Heart right ventricle (tissue), 16 donors: ENCODE measurements around the gene TMPRSS4. TPM values are rescaled to one million over a fixed set of nuclear protein-coding genes. Genes with fewer than 3 reads are reported as not detected.

Experiments used
- ATAC-seq, 8 donors: fragments of 200-7000 bp; cut with Tn5 transposase; one replicate each; pipeline ENCODE4 v1.9.1; 2020; ENCODE audit warnings: mild to moderate bottlenecking in 8 of 8, moderate library complexity in 8 of 8, moderate number of reproducible peaks in 1 of 8
- DNase-seq, 2 donors: peaks; one replicate each; pipeline ENCODE4 v3.0.0-alpha.2; 2020
- H3K27ac ChIP-seq, 10 donors: fragments of 200-600 bp; sonication (generic) in 2 of 10; one replicate each; pipeline versions ENCODE4 v1.5.0 to v1.8.0; 2020 to 2022; ENCODE audit warnings: mild to moderate bottlenecking in 3 of 10
- H3K27me3 ChIP-seq, 7 donors: fragments of 200-600 bp; one replicate each; pipeline ENCODE4 v1.8.0; 2021 to 2022; ENCODE audit warnings: mild to moderate bottlenecking in 2 of 7
- H3K36me3 ChIP-seq, 9 donors: fragments of 200-600 bp; sonication (generic) in 1 of 9; one replicate each; pipeline versions ENCODE4 v1.5.0 to v1.8.0; 2020 to 2022; ENCODE audit warnings: mild to moderate bottlenecking in 2 of 9
- H3K4me1 ChIP-seq, 9 donors: fragments of 200-600 bp; sonication (generic) in 1 of 9; one replicate each; pipeline versions ENCODE4 v1.5.0 to v1.8.0; 2020 to 2022; ENCODE audit warnings: mild to moderate bottlenecking in 4 of 9
- H3K4me3 ChIP-seq, 10 donors: fragments of 200-600 bp; sonication (generic) in 2 of 10; one replicate each; pipeline versions ENCODE4 v1.5.0 to v1.8.0; 2020 to 2022; ENCODE audit warnings: mild to moderate bottlenecking in 7 of 10, moderate library complexity in 2 of 10
- H3K9me3 ChIP-seq, 11 donors: fragments of 200-600 bp in 10 of 11; sonication (generic) in 2 of 11; one replicate each; pipeline versions ENCODE4 v1.5.0 to v1.8.0; 2013 to 2022; ENCODE audit warnings: mild to moderate bottlenecking in 2 of 11, control low read depth in 1 of 11, moderate library complexity in 1 of 11
- WGBS, 2 donors: extraction: QIAGEN DNeasy Blood & Tissue Kit; methylation state at CpG; one replicate each; pipeline ENCODE4 v1.1.7; 2013; ENCODE audit warnings: inconsistent platforms in 1 of 2; 5-methylcytosine and 5-hydroxymethylcytosine counted together
- intact Hi-C, 10 donors: fragments of 100-400 bp; cut with DNase I; formaldehyde crosslinking; loops; one replicate each; pipeline versions ENCODE4 v1.11.1 to v1.14.2; 2022
- polyA plus RNA-seq, 2 donors: library from polyadenylated mRNA; stranded (reverse); fragments of 200-250 nt; gene quantifications; one replicate each; pipeline ENCODE4 v1.2.3, GENCODE V29; 2013
- total RNA-seq, 10 donors: library from RNA; stranded (reverse); fragmentation: NEBNext Ultra II Directional in 3 of 10; extraction: Animal tissue kit (Norgen Biotek cat#: 25700) in 3 of 10; gene quantifications; one replicate each; pipeline versions ENCODE4 v1.2.1 to v1.2.4, GENCODE V29; 2021 to 2023
- TF ChIP-seq, protein P1 (sequence below), 9 donors: fragments of 200-600 bp; sonication (generic) in 2 of 9; IDR thresholded peaks; one replicate each; pipeline versions ENCODE4 v1.5.0 to v1.8.0; 2021 to 2022; ENCODE audit warnings: antibody characterized with exemption in 9 of 9, mild to moderate bottlenecking in 5 of 9, moderate library complexity in 1 of 9
- donor health status: Arrhythmogenic right ventricular cardiomyopathy.
- donor health status: ischemic (EF 13 %, LVEDD 7.1; RV severe dilation, severe dysfunction).
- donor health status: healthy with polysubstance abuse.
- donor health status: DM: no; HTN: yes; CAD: no.
- donor health status: DM: no; HTN: no; CAD: no.
- donor health status: ischemic (EF 25% LVEDD 6.9; RV normal size, moderate dysfunction).
- donor health status: ischemic (EF 25% LVEDD 5.7; RV mildly dilated, moderate dysfunction).
- donor health status: healthy.
- donor health status: DM: yes; HTN: yes; CAD: no.
- donor health status: Ischemic cardiomyopathy.
- donor health status: ischemic (EF 35%, LVEDD 5.7; RV mildly dilated, moderate dysfunction).
- donor health status: nonischemic (EF 11% LVEDD 7.7; RV severe dilation, severe dysfunction).
- donor health status: DM: yes; HTN: yes; CAD: no.
- donor health status: PGD.
- donor health status: ischemic (EF 29% LVEDD 5.4; RV normal size, mild dysfunction).
- donor health status: nonischemic (EF 23%, LVEDD 6.1; RV moderate dilation, normal function).

The TMPRSS4 gene
- total and polyA plus RNA-seq, 12 donors: 0.34 to 1.4 (median 0.84) TPM; not detected in 8

DNA sequence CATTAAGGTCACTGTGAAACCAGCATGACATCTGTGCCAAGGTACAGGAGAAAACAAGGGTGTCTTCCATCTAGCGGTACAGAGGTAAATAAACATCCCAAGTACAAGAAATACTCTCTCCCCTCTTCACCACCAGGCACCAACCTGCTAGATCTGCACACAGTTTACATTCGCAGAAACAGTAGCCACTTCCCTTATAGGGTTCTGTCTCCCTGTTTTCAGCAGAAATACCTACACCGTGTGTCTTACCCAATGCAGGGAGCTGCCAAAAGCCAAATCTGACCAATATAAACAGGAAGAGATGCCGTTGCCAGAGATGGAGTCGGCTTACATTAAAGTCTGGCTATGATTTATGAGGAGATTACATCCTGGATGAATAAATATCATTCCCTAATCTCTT, 74.6 kb downstream of the TMPRSS4 start:
- H3K27me3 ChIP-seq: peaks cover 0 to 63% (median 30%) of the 10 kb centered on the region in 7 donors
- H3K4me3 ChIP-seq: peak overlapping the region in 8 of 10 donors; percentile 1 to 76 (median 62)
- H3K9me3 ChIP-seq: no peaks in the 10 kb centered on the region
- TF ChIP-seq, protein P1, sequence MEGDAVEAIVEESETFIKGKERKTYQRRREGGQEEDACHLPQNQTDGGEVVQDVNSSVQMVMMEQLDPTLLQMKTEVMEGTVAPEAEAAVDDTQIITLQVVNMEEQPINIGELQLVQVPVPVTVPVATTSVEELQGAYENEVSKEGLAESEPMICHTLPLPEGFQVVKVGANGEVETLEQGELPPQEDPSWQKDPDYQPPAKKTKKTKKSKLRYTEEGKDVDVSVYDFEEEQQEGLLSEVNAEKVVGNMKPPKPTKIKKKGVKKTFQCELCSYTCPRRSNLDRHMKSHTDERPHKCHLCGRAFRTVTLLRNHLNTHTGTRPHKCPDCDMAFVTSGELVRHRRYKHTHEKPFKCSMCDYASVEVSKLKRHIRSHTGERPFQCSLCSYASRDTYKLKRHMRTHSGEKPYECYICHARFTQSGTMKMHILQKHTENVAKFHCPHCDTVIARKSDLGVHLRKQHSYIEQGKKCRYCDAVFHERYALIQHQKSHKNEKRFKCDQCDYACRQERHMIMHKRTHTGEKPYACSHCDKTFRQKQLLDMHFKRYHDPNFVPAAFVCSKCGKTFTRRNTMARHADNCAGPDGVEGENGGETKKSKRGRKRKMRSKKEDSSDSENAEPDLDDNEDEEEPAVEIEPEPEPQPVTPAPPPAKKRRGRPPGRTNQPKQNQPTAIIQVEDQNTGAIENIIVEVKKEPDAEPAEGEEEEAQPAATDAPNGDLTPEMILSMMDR (IDR thresholded peaks at IDR 0.05): no peak
- no peak for DNase-seq
- intact Hi-C loops: no loop called here
- H3K4me1 ChIP-seq: peaks cover 0 to 50% (median 17%) of the 10 kb centered on the region in 9 donors
- peak overlapping the region in 2 of 10 donors; percentile 65 to 77 for H3K27ac ChIP-seq
- H3K36me3 ChIP-seq: no peaks in the 10 kb centered on the region
- WGBS, 2 donors: 52 to 64% methylated on average over 5 of the region's 5 CpGs
- no peak for ATAC-seq

DNA sequence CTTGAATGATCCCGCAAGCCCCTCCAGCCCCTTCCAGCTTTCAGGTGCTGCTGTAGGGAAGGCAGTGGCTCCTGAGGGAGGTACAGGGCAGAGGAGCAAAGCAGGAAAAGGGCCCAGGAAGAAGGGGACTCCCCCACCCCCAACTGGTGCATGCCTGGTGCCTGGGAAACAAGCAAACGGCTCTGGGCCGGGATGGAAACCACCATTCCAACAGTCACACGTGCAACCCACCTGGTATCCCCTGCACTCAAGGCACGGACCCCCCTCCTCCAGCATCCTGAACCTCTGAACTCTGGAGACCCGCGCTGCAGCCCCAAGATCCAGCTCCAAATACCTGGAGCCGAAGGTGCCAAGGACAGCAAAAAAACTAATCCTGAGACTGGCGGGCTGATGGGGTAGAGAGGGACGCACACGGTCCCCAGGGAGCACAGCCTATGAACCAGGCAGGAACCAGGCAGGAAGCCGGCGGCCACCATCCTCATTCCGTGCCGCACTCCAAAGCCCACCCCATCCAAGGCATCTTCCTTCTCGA, 75.2 kb downstream of the TMPRSS4 start:
- DNase-seq (no peak), ATAC-seq (peak in 1 of 8 donors; percentile 22)
- Histone ChIP-seq H3K4me3 (peak overlapping the region; percentile 37 to 76 (median 62)), H3K36me3 (no peaks in the 10 kb centered on the region), H3K27ac (peak overlapping the region in 7 of 10 donors; percentile 62 to 78 (median 77)), H3K4me1 (peaks cover 0 to 52% (median 17%) of the 10 kb centered on the region in 9 donors), H3K27me3 (peaks cover 0 to 67% (median 37%) of the 10 kb centered on the region in 7 donors), H3K9me3 (no peaks in the 10 kb centered on the region)
- WGBS, 2 donors: 16 to 18% methylated on average over 16 of the region's 16 CpGs
- intact Hi-C loops: no loop called here
- TF ChIP-seq, protein P1 (IDR thresholded peaks at IDR 0.05): no peak

DNA sequence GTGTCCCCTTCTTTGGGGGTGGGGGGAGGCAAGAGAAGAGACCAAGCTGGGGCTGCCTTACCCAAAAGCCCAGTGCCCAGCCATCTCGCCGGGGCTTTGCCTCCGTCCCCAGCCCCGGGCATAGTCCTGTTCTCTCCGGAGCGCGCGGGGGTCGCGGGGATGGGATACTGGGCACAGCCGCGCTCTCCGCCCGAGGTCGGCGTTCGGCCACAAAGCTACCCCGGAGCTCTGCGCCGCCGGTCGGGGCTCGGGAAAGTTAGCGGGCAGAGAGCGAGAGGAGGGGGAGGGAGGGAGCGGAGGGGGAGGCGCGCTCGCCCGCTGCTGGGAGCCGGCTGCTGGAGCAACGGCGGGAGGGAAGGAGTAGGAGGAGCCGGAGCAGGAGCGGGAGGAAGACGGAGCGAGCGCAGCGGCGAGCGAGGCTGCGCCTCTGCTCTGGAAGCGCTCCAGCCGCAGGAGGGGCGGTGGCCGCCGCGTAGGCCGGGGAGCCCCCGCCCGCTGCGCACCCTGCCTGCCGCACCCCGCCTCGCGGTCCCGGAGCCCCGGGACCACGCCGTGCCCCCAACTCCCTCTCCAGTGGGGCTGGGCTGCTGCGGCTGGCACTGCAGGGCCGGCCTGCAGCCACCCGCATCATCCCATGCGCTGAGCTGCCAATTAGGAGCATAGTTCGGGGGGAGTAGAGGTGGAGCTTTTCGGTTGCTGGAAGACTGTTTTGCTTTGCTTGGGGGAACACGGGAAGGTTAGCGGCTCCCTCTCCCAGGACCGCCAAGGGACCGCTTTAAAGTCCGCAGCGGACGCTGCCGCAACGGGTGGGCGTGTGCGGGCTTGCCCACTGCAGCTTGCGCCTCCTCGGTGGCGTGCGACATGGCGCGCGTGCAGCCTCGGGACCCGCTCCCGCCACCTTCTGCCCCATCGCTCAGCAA, 75.9 kb downstream of the TMPRSS4 start, which contains the start of gene SCN4B:
Gene SCN4B (minus strand): TSS at position 272 of the 920 bp plus-strand sequence. CDS start 150 bp downstream, at position 122.
- intact Hi-C loops: no loop called here
- no peaks in the 10 kb centered on the region for H3K9me3 ChIP-seq
- peak; percentile 73 to 76 for DNase-seq
- H3K27ac ChIP-seq: peak within 1 kb of the TSS in 7 of 10 donors; percentile 62 to 78 (median 77)
- peak; percentile 74 to 92 (median 82) for ATAC-seq
- H3K36me3 ChIP-seq: no peaks in the 10 kb centered on the region
- H3K27me3 ChIP-seq: peaks cover 0 to 74% (median 38%) of the 10 kb centered on the region in 7 donors
- H3K4me3 ChIP-seq: peak within 1 kb of the TSS; percentile 37 to 76 (median 62)
- TF ChIP-seq, protein P1 (IDR thresholded peaks at IDR 0.05): peak in 1 of 9 donors; percentile 6
- H3K4me1 ChIP-seq: peaks cover 0 to 51% (median 17%) of the 10 kb centered on the region in 9 donors
- 0 to 1% methylated on average over 53 to 88 of the region's 88 CpGs for WGBS, 2 donors

DNA sequence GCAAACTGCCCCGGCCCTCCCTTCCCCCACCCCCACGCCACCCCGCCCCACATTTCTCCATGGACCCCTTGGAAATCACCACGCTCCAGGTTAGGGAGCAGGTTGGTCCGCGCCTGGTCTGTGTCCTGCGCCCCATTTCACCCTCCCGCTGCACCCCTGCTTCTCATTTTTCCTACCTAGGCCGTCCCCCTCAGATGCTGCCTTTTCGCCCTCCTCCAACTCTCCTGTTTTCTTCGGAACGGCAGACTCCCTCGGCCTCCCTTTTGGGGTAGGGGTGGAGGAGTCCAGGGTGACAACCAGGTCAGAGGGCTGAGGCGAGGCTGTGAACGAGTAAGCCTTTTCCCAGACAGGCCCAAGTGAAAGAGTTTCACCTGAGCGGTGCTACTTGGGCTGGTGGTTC, 76.6 kb downstream of the TMPRSS4 start:
- ATAC-seq (no peak), DNase-seq (no peak)
- Histone ChIP-seq H3K36me3 (no peaks in the 10 kb centered on the region), H3K4me1 (peaks cover 0 to 45% (median 17%) of the 10 kb centered on the region in 9 donors), H3K9me3 (no peaks in the 10 kb centered on the region), H3K27ac (no peak overlapping the region), H3K27me3 (peaks cover 0 to 75% (median 38%) of the 10 kb centered on the region in 7 donors), H3K4me3 (peak overlapping the region; percentile 37 to 76 (median 62))
- WGBS, 2 donors: 42 to 50% methylated on average over 16 of the region's 16 CpGs
- intact Hi-C loops: no loop called here
- TF ChIP-seq, protein P1 (IDR thresholded peaks at IDR 0.05): no peak
